ENCODE measurements around the gene ATG16L1. TPM values are rescaled to one million over a fixed set of nuclear protein-coding genes. Genes with fewer than 3 reads are reported as not detected.

The ATG16L1 gene
- total and polyA plus RNA-seq, 2 of the 4 experiments (the other 2 are of a cell fraction) = 20.0 to 26.2 TPM

DNA sequence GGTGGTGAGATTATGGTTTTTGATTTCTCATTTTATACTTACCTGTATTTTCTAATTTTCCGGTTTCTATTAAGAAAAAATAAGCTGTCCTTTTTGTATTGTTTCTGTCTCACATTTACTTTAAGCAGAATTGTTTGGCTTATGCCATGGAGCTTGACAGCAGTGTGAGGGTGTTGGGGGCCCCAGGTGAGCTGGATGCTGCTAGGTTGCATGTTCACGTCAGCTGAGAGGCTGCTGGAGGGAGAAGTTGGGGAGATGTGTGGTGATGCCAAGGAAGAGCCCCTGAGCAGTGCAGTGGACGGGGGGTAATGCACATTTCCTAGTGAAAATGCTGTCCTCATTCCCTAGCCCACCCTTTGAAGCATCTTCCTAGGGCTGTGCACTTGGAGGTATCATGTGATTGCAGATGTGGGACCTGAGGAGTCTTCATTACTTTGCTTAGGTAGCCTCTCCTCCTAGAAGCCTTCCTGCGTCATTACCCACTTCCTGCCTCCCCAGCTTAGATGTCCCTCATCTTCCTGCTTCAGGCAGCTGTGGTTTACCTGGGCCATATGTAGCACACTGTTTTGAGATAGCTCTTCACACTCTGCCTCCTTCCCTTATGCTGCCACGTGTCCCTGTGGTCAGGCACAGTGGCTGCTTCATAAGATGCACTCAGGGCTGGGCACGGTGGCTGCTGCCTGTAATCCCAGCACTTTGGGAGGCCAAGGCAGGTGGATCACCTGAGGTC is 16.2 kb downstream of the ATG16L1 start:
- no peak for TF ChIP-seq RFX5 (IDR thresholded peaks at IDR 0.05; ENCODE audit: low read depth, low read length)
- TF ChIP-seq RCOR1 (IDR thresholded peaks at IDR 0.05; ENCODE audit: insufficient replicate concordance, low read length) = no peak
- no peak for TF ChIP-seq MAFK (IDR thresholded peaks at IDR 0.05; ENCODE audit: low read depth, low read length)
- TF ChIP-seq FOS (IDR thresholded peaks at IDR 0.05; ENCODE audit: low read depth, low read length) = no peak
- TF ChIP-seq, protein P1, sequence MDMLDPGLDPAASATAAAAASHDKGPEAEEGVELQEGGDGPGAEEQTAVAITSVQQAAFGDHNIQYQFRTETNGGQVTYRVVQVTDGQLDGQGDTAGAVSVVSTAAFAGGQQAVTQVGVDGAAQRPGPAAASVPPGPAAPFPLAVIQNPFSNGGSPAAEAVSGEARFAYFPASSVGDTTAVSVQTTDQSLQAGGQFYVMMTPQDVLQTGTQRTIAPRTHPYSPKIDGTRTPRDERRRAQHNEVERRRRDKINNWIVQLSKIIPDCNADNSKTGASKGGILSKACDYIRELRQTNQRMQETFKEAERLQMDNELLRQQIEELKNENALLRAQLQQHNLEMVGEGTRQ (IDR thresholded peaks at IDR 0.05; ENCODE audit: low read depth, low read length) = no peak
- TF ChIP-seq CEBPB (IDR thresholded peaks at IDR 0.05; ENCODE audit: low read depth, low read length) = no peak
- TF ChIP-seq SMC3 (IDR thresholded peaks at IDR 0.05; ENCODE audit: low read depth, low read length) = no peak
- TF ChIP-seq, protein P2, sequence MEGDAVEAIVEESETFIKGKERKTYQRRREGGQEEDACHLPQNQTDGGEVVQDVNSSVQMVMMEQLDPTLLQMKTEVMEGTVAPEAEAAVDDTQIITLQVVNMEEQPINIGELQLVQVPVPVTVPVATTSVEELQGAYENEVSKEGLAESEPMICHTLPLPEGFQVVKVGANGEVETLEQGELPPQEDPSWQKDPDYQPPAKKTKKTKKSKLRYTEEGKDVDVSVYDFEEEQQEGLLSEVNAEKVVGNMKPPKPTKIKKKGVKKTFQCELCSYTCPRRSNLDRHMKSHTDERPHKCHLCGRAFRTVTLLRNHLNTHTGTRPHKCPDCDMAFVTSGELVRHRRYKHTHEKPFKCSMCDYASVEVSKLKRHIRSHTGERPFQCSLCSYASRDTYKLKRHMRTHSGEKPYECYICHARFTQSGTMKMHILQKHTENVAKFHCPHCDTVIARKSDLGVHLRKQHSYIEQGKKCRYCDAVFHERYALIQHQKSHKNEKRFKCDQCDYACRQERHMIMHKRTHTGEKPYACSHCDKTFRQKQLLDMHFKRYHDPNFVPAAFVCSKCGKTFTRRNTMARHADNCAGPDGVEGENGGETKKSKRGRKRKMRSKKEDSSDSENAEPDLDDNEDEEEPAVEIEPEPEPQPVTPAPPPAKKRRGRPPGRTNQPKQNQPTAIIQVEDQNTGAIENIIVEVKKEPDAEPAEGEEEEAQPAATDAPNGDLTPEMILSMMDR (conservative IDR thresholded peaks at IDR 0.05; ENCODE audit: low read depth, low read length) = no peak
- TF ChIP-seq CHD1 (IDR thresholded peaks at IDR 0.05; ENCODE audit: low read depth, low read length) = no peak
- TF ChIP-seq, protein P3, sequence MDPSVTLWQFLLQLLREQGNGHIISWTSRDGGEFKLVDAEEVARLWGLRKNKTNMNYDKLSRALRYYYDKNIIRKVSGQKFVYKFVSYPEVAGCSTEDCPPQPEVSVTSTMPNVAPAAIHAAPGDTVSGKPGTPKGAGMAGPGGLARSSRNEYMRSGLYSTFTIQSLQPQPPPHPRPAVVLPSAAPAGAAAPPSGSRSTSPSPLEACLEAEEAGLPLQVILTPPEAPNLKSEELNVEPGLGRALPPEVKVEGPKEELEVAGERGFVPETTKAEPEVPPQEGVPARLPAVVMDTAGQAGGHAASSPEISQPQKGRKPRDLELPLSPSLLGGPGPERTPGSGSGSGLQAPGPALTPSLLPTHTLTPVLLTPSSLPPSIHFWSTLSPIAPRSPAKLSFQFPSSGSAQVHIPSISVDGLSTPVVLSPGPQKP (IDR thresholded peaks at IDR 0.05; ENCODE audit: borderline replicate concordance, low read depth, low read length) = no peak
- no peak for TF ChIP-seq POLR2A (IDR thresholded peaks at IDR 0.05; ENCODE audit: low read depth, low read length)
- TF ChIP-seq NFE2L2 (IDR thresholded peaks at IDR 0.05; ENCODE audit: low read depth, low read length) = no peak
- H2BK120ac ChIP-seq (ENCODE audit: low read depth, low read length) = no peak overlapping the region
- no peak overlapping the region for H2BK15ac ChIP-seq (ENCODE audit: low read depth, low read length)
- H3K9me3 ChIP-seq (ENCODE audit: control insufficient read depth, insufficient read depth, low read length) = no peaks in the 10 kb centered on the region
- H2BK5ac ChIP-seq (ENCODE audit: low read depth, low read length, poor library complexity, severe bottlenecking) = no peak overlapping the region
- H3K4me3 ChIP-seq (ENCODE audit: insufficient read depth, low read depth, low read length) = no peak overlapping the region
- ATAC-seq (ENCODE audit: low read depth) (no peak), DNase-seq (no peak)
- H3K18ac ChIP-seq (ENCODE audit: low read depth, low read length) = no peak overlapping the region
- POLR2A ChIA-PET (ENCODE audit: unreplicated experiment) = no interaction called here
- H4K8ac ChIP-seq (ENCODE audit: low read depth in 2 of 2, low read length in 2 of 2) = no peak overlapping the region
- no CpG with 5 or more reads among the region's 6 CpGs for WGBS, 2 experiments (ENCODE audit: extremely low coverage in 2 of 2, insufficient read length in 1 of 2)
- H3K23ac ChIP-seq (ENCODE audit: low read depth, low read length) = no peak overlapping the region
- H3K4ac ChIP-seq (ENCODE audit: low read depth, low read length) = no peak overlapping the region
- no peak overlapping the region for H3K4me2 ChIP-seq (ENCODE audit: low read depth, low read length)
- H3K36me3 ChIP-seq (ENCODE audit: control insufficient read depth, insufficient read depth, low read length) = peaks cover 49% of the 10 kb centered on the region
- no peak overlapping the region for H4K5ac ChIP-seq (ENCODE audit: low read depth, low read length)
- no peak overlapping the region for H3K14ac ChIP-seq (replicated peaks; ENCODE audit: low read depth, low read length)
- no TSS peak for BruUV-seq (replicated peaks)
- no peak overlapping the region for H2BK20ac ChIP-seq (ENCODE audit: low read depth, low read length)
- no peak overlapping the region for H3K56ac ChIP-seq (ENCODE audit: extremely low read depth, insufficient read depth, low read length)
- H4K91ac ChIP-seq (ENCODE audit: insufficient read depth, low read depth, low read length) = no peak overlapping the region
- H3K27me3 ChIP-seq (ENCODE audit: control insufficient read depth, insufficient read depth, low read length) = no peaks in the 10 kb centered on the region
- H3K27ac ChIP-seq (ENCODE audit: insufficient read depth, low read length) = no peak overlapping the region
- no peaks in the 10 kb centered on the region for H3K4me1 ChIP-seq (ENCODE audit: control insufficient read depth, insufficient read depth, low read length)
- in situ Hi-C loops (cut with MboI; ENCODE audit: low sequenced_read_pairs) = no loop called here
- peaks cover 4 to 6% of the 10 kb centered on the region in 2 experiments; a peak in 2 of 4 replicates for H3K79me1 ChIP-seq (ENCODE audit: low read depth in 1 of 2, low read length in 2 of 2)
- intact Hi-C loops (cut with micrococcal nuclease) = no loop called here
- no peak overlapping the region for H2AK9ac ChIP-seq (replicated peaks; ENCODE audit: low read depth, low read length, poor library complexity)
- H2AK5ac ChIP-seq (ENCODE audit: low read depth, low read length) = no peak overlapping the region
- H2AFZ ChIP-seq (replicated peaks; ENCODE audit: low read length, poor library complexity) = no peak overlapping the region
- no peak overlapping the region for H3K9ac ChIP-seq (ENCODE audit: low read depth, low read length)
- no peaks in the 10 kb centered on the region for H3K9me1 ChIP-seq (ENCODE audit: insufficient read depth, low read length)
- 0 out of 2 replicates have a peak, but pooled peaks cover 3% of the 10 kb centered on the region for H4K20me1 ChIP-seq (ENCODE audit: insufficient read depth, low read length)
- dilution Hi-C loops (cut with HindIII; ENCODE audit: low sequenced_read_pairs, unreplicated experiment) = no loop called here
- CTCF ChIA-PET = no interaction called here

All from IMR-90 (cell line).